H1 (cell line): Measurements from ENCODE around the gene HS2ST1. TPM values are rescaled to one million over a fixed set of nuclear protein-coding genes. Genes with fewer than 3 reads are reported as not detected.

ENCODE experiments used
- CTCF ChIA-PET: fragments of 300-600 bp; sonication (Branson Sonifier 250); formaldehyde crosslinking; loops from one replicate; lab custom pipeline; 2021; ENCODE audit not compliant: partially characterized antibody; lab: Charles Lee
- POLR2A ChIA-PET: fragments of 300-600 bp; sonication (Branson Sonifier 250); formaldehyde crosslinking; loops from one replicate; lab custom pipeline; 2021; ENCODE audit warnings: inconsistent platforms; ENCODE audit not compliant: partially characterized antibody; lab: Charles Lee
- DNase-seq, 2 experiments: peaks; one replicate each; pipeline versions ENCODE4 v3.0.0 to v3.0.0-alpha.2; 2010 to 2022; ENCODE audit warnings: low spot score in 2 of 2, low read depth in 1 of 2, mixed read lengths in 1 of 2
- FAIRE-seq: peaks from 2 replicates; lab custom pipeline; 2011; peaks lifted over from hg19 to GRCh38; lab: Jason Lieb, UNC
- H2AFZ ChIP-seq: 2 replicates; pipeline ENCODE4 v1.8.1; 2012; ENCODE audit warnings: low read length, inconsistent platforms
- H2AK5ac ChIP-seq: 2 replicates; pipeline ENCODE4 v1.6.1; 2013; ENCODE audit warnings: low read depth, low read length
- H2BK120ac ChIP-seq: replicated peaks from 2 replicates; pipeline ENCODE3; 2013; ENCODE audit warnings: low read depth, low read length, inconsistent platforms
- H2BK12ac ChIP-seq: 2 replicates; pipeline ENCODE4 v1.6.1; 2013; ENCODE audit warnings: low read depth, low read length
- H2BK15ac ChIP-seq: 2 replicates; pipeline ENCODE4 v1.6.1; 2013; ENCODE audit warnings: low read length
- H2BK20ac ChIP-seq: 2 replicates; pipeline ENCODE4 v1.6.1; 2013; ENCODE audit warnings: low read length
- H2BK5ac ChIP-seq: 2 replicates; pipeline ENCODE4 v1.6.1; 2013; ENCODE audit warnings: low read depth, low read length
- H3K14ac ChIP-seq: 2 replicates; pipeline ENCODE4 v1.6.1; 2013; ENCODE audit warnings: inconsistent platforms; ENCODE audit not compliant: insufficient read length
- H3K18ac ChIP-seq: 2 replicates; pipeline ENCODE4 v1.6.1; 2013; ENCODE audit warnings: low read length; ENCODE audit errors: extremely low read depth
- H3K23ac ChIP-seq: 2 replicates; pipeline ENCODE4 v1.6.1; 2013; ENCODE audit warnings: inconsistent platforms; ENCODE audit not compliant: insufficient read length
- H3K23me2 ChIP-seq: 2 replicates; pipeline ENCODE4 v1.6.1; 2013; ENCODE audit warnings: low read depth, low read length
- H3K27ac ChIP-seq: 2 replicates; pipeline ENCODE4 v1.6.1; 2011; ENCODE audit warnings: low read depth, low read length, inconsistent platforms
- H3K27me3 ChIP-seq, 4 experiments: replicated peaks in 1 of 4; 1 replicate in 1 of 4; 2 replicates in 3 of 4; pipeline versions ENCODE4 v1.6.1 to v1.8.1; 2011 to 2013; ENCODE audit warnings: low read length in 3 of 4, mild to moderate bottlenecking in 3 of 4, inconsistent platforms in 2 of 4, mixed read lengths in 2 of 4, moderate library complexity in 1 of 4; ENCODE audit not compliant: control insufficient read depth in 3 of 4, insufficient read depth in 3 of 4; ENCODE audit errors: extremely low read depth in 1 of 4
- H3K36me3 ChIP-seq, 4 experiments: 2 replicates each; pipeline versions ENCODE4 v1.6.1 to v1.8.1; 2011 to 2013; ENCODE audit warnings: mild to moderate bottlenecking in 4 of 4, low read length in 3 of 4, moderate library complexity in 2 of 4, control low read depth in 1 of 4, inconsistent platforms in 1 of 4; ENCODE audit not compliant: insufficient read depth in 4 of 4, control insufficient read depth in 2 of 4
- H3K4ac ChIP-seq: replicated peaks from 2 replicates; pipeline ENCODE3; 2013; ENCODE audit warnings: low read length, low read depth, mixed read lengths, inconsistent platforms; ENCODE audit not compliant: insufficient read length
- H3K4me1 ChIP-seq, 4 experiments: replicated peaks in 1 of 4; 1 replicate in 1 of 4; 2 replicates in 3 of 4; pipeline versions ENCODE4 v1.6.1 to v1.8.1; 2011 to 2013; ENCODE audit warnings: low read length in 3 of 4, inconsistent platforms in 2 of 4, mixed read lengths in 1 of 4; ENCODE audit not compliant: insufficient read depth in 4 of 4, control insufficient read depth in 3 of 4
- H3K4me2 ChIP-seq, 2 experiments: 2 replicates each; pipeline versions ENCODE4 v1.6.1 to v1.8.1; 2011 to 2013; ENCODE audit warnings: low read depth in 2 of 2, low read length in 2 of 2, control low read depth in 1 of 2, inconsistent platforms in 1 of 2, mild to moderate bottlenecking in 1 of 2; ENCODE audit not compliant: insufficient read depth in 1 of 2
- H3K4me3 ChIP-seq, 4 experiments: fragments of 200-600, 300-600 bp in 1 of 4; sonication (generic), shearing (Covaris generic), sonication (Bioruptor Twin) in 1 of 4; 2 replicates each; pipeline versions ENCODE4 v1.5.1 to v1.8.1; 2011 to 2016; ENCODE audit warnings: low read length in 4 of 4, low read depth in 3 of 4, control low read depth in 2 of 4, inconsistent platforms in 2 of 4, mild to moderate bottlenecking in 2 of 4, mixed read lengths in 1 of 4, moderate library complexity in 1 of 4; ENCODE audit not compliant: insufficient read depth in 2 of 4; ENCODE audit errors: extremely low read depth in 1 of 4
- H3K56ac ChIP-seq: replicated peaks from 2 replicates; pipeline ENCODE3; 2013; ENCODE audit warnings: low read depth, mild to moderate bottlenecking, mixed read lengths, low read length, inconsistent platforms; ENCODE audit not compliant: insufficient read length
- H3K79me1 ChIP-seq: 2 replicates; pipeline ENCODE4 v1.6.1; 2013; ENCODE audit warnings: low read depth, low read length, control low read depth
- H3K79me2 ChIP-seq, 2 experiments: 2 replicates each; pipeline versions ENCODE4 v1.6.1 to v1.8.1; 2012 to 2013; ENCODE audit warnings: low read length in 2 of 2, mild to moderate bottlenecking in 2 of 2, inconsistent platforms in 1 of 2; ENCODE audit not compliant: insufficient read depth in 2 of 2, control insufficient read depth in 1 of 2
- H3K9ac ChIP-seq, 4 experiments: replicated peaks in 1 of 4; 1 replicate in 1 of 4; 2 replicates in 3 of 4; pipeline versions ENCODE4 v1.6.1 to v1.8.1; 2011 to 2013; ENCODE audit warnings: low read depth in 3 of 4, low read length in 3 of 4, control low read depth in 2 of 4, mild to moderate bottlenecking in 2 of 4, moderate library complexity in 2 of 4, inconsistent platforms in 1 of 4; ENCODE audit errors: extremely low read depth in 1 of 4
- H3K9me3 ChIP-seq, 2 experiments: 2 replicates each; pipeline versions ENCODE4 v1.6.1 to v1.8.1; 2012 to 2013; ENCODE audit warnings: mild to moderate bottlenecking in 2 of 2, moderate library complexity in 2 of 2, control low read depth in 1 of 2, inconsistent platforms in 1 of 2, low read depth in 1 of 2, low read length in 1 of 2, mixed read lengths in 1 of 2; ENCODE audit not compliant: insufficient read depth in 2 of 2
- H4K20me1 ChIP-seq, 2 experiments: replicated peaks in 1 of 2; 2 replicates each; pipeline versions ENCODE3 to v1.8.1; 2011 to 2013; ENCODE audit warnings: inconsistent platforms in 2 of 2, low read length in 2 of 2, mild to moderate bottlenecking in 1 of 2; ENCODE audit not compliant: insufficient read depth in 2 of 2, control insufficient read depth in 1 of 2
- H4K5ac ChIP-seq: 2 replicates; pipeline ENCODE4 v1.6.1; 2013; ENCODE audit warnings: low read length, low read depth, mixed read lengths, inconsistent platforms; ENCODE audit not compliant: insufficient read length
- H4K8ac ChIP-seq: 2 replicates; pipeline ENCODE4 v1.8.0; 2013; ENCODE audit warnings: mild to moderate bottlenecking, moderate library complexity, low read length, inconsistent platforms; ENCODE audit not compliant: insufficient read depth; ENCODE audit errors: extremely low read depth
- H4K91ac ChIP-seq: replicated peaks from 2 replicates; pipeline ENCODE3; 2013; ENCODE audit warnings: low read length, mixed read lengths, inconsistent platforms; ENCODE audit not compliant: insufficient read length
- HDAC6 ChIP-seq: IDR thresholded peaks from one replicate; pipeline ENCODE4 v1.7.1; 2012; ENCODE audit warnings: low read depth, mild to moderate bottlenecking, inconsistent platforms, low read length, moderate library complexity
- KDM4A ChIP-seq: IDR thresholded peaks from one replicate; pipeline ENCODE4 v1.7.1; 2012; ENCODE audit warnings: low read depth, mild to moderate bottlenecking, moderate library complexity, low read length, inconsistent platforms; ENCODE audit not compliant: severe bottlenecking
- WGBS, 2 experiments: shearing (Covaris generic) in 1 of 2; methylation state at CpG; one replicate each; pipeline versions ENCODE4 v1.1.6 to v1.1.7; 2013 to 2015; ENCODE audit warnings: low lambda C conversion rate in 2 of 2, mixed read lengths in 2 of 2, inconsistent platforms in 1 of 2, low coverage in 1 of 2, missing lambda C conversion rate in 1 of 2; ENCODE audit not compliant: insufficient replicate concordance in 2 of 2, insufficient coverage in 1 of 2, insufficient read length in 1 of 2; ENCODE audit errors: extremely low coverage in 1 of 2, missing lambda C conversion rate in 1 of 2; 5-methylcytosine and 5-hydroxymethylcytosine counted together
- polyA plus RNA-seq, 7 experiments: library from polyadenylated mRNA; depleted of rRNA in 3 of 7; stranded (reverse) in 5 of 7; unstranded in 2 of 7; fragments of >200 nt in 5 of 7; fragments of 200-250 nt in 2 of 7; gene quantifications; 1 replicate in 5 of 7; 2 replicates in 1 of 7; 4 replicates in 1 of 7; pipeline versions ENCODE4 v1.2.1 to v1.2.3, GENCODE V29; 2011 to 2013; ENCODE audit warnings: missing spikeins in 2 of 7, mixed read lengths in 2 of 7
- total RNA-seq: library from RNA; stranded (reverse); fragmentation: NEBNext Ultra II Directional; extraction: Animal tissue kit (Norgen Biotek cat#: 25700); gene quantifications from 2 replicates; pipeline ENCODE4 v1.2.1, GENCODE V29; 2021

Gene HS2ST1
- total and polyA plus RNA-seq, 2 of the 8 experiments (the other 6 are each of a cell fraction or from before 2014, with no cell fraction given): 5.2 to 28.3 TPM

- no peaks in the 10 kb centered on the region for H3K79me1 ChIP-seq
- no peaks in the 10 kb centered on the region for H3K36me3 ChIP-seq
- peaks cover 0 to 2% of the 10 kb centered on the region in 2 experiments for H4K20me1 ChIP-seq
- no peak overlapping the region for H2BK120ac ChIP-seq
- H2AFZ ChIP-seq: no peak overlapping the region
- no peak overlapping the region for H3K4me2 ChIP-seq
- no peak overlapping the region for H2BK12ac ChIP-seq
- H4K5ac ChIP-seq: no peak overlapping the region
- H3K4ac ChIP-seq: no peak overlapping the region
- no peak overlapping the region for H3K4me3 ChIP-seq
- no peak overlapping the region for H4K91ac ChIP-seq
- 93% methylated on average over 9 of the region's 9 CpGs; no CpG with 5 or more reads in 1 of the 2 experiments for WGBS, 2 experiments
- no peaks in the 10 kb centered on the region for H3K9me3 ChIP-seq
- H4K8ac ChIP-seq: no peak overlapping the region
- H2AK5ac ChIP-seq: no peak overlapping the region
- no peaks in the 10 kb centered on the region for H3K27me3 ChIP-seq
- H3K4me1 ChIP-seq: no peaks in the 10 kb centered on the region
- no peak overlapping the region for H3K56ac ChIP-seq
- no peak for DNase-seq
- H3K9ac ChIP-seq: no peak overlapping the region
- no peak overlapping the region for H3K27ac ChIP-seq
- no peaks in the 10 kb centered on the region for H3K23me2 ChIP-seq
- no peak overlapping the region for H3K14ac ChIP-seq
- FAIRE-seq: no peak
- no peak overlapping the region for H3K23ac ChIP-seq
- H2BK15ac ChIP-seq: no peak overlapping the region
- CTCF ChIA-PET: interaction anchor here (1.4 kb wide), 1 partner anchor 54 kb away, joined by 3 read pairs; no protein-coding TSS in a partner anchor
- H3K79me2 ChIP-seq: peaks cover 0 to 38% of the 10 kb centered on the region in 2 experiments; a peak in 2 of 4 replicates
- H2BK5ac ChIP-seq: no peak overlapping the region
- POLR2A ChIA-PET: interaction anchor here (0.6 kb wide), 1 partner anchor 299 kb away, joined by 3 read pairs; no protein-coding TSS in a partner anchor
- no peak overlapping the region for H3K18ac ChIP-seq
- H2BK20ac ChIP-seq: no peak overlapping the region
- TF ChIP-seq KDM4A (no peak), HDAC6 (no peak)
Measured at GRCh38 chr1:87030740-87031690, 116.6 kb downstream of the HS2ST1 start.
